HCT116 (cell line): Measurements from ENCODE around the gene ZDHHC9. TPM values are rescaled to one million over a fixed set of nuclear protein-coding genes. Genes with fewer than 3 reads are reported as not detected.

Experiments
- ATAC-seq: fragments of 200-7000 bp; cut with Tn5 transposase; 2 replicates; pipeline ENCODE4 v1.9.1; 2020; ENCODE audit warnings: mild to moderate bottlenecking, moderate library complexity
- BruUV-seq: library from RNA; stranded (reverse); fragments of 400-500 nt; replicated peaks from 2 replicates; lab custom pipeline; 2021; lab: Mats Ljungman, UMichigan
- CTCF ChIA-PET: fragments of 300-600 bp; sonication (Branson Sonifier 250); formaldehyde crosslinking; loops from one replicate; lab custom pipeline; 2021; ENCODE audit warnings: antibody characterized with exemption; lab: Charles Lee
- POLR2A ChIA-PET: fragments of 300-600, 350-600 bp; sonication (Branson Sonifier 250); formaldehyde crosslinking; loops from one replicate; lab custom pipeline; 2021; ENCODE audit warnings: antibody characterized with exemption; lab: Charles Lee
- RAD21 ChIA-PET, 2 experiments: fragments of 300-600 bp; sonication (Branson Sonifier 250); formaldehyde crosslinking; loops; one replicate each; lab custom pipeline; 2023; ENCODE audit warnings: low total read pairs in 2 of 2; ENCODE audit not compliant: uncharacterized antibody in 2 of 2, unreplicated experiment in 2 of 2, low non-redundant PET in 1 of 2; lab: Charles Lee
- DNase-seq: peaks from one replicate; pipeline ENCODE4 v3.0.0-alpha.2; 2010; ENCODE audit warnings: low read depth, low spot score
- H2AFZ ChIP-seq: fragments of 200-600 bp; shearing (Covaris generic), sonication (generic); 2 replicates; pipeline ENCODE4 v1.6.1; 2017; ENCODE audit warnings: low read depth, mixed run types, mixed read lengths, antibody characterized with exemption, low read length; ENCODE audit not compliant: poor library complexity, severe bottlenecking
- H3K27ac ChIP-seq: 2 replicates; pipeline ENCODE4 v1.5.1; 2012; ENCODE audit warnings: low read depth, low read length
- H3K27me3 ChIP-seq: fragments of 200-600 bp; sonication (generic); 2 replicates; pipeline ENCODE4 v1.6.1; 2016; ENCODE audit warnings: mixed run types, low read length, mixed read lengths; ENCODE audit not compliant: insufficient read depth
- H3K36me3 ChIP-seq, 2 experiments: fragments of 200-500 bp in 1 of 2; fragments of 200-600 bp in 1 of 2; sonication (Bioruptor generic) in 1 of 2; sonication (generic) in 1 of 2; 2 replicates each; pipeline versions ENCODE4 v1.5.1 to v1.6.1; 2014 to 2016; ENCODE audit warnings: low read length in 2 of 2, inconsistent platforms in 1 of 2, mixed read lengths in 1 of 2, mixed run types in 1 of 2; ENCODE audit not compliant: insufficient read depth in 2 of 2, control insufficient read depth in 1 of 2
- H3K4me1 ChIP-seq, 2 experiments: fragments of 200-600 bp in 1 of 2; sonication (generic) in 1 of 2; 2 replicates each; pipeline versions ENCODE4 v1.5.1 to v1.6.1; 2012 to 2017; ENCODE audit warnings: low read length in 2 of 2, inconsistent platforms in 1 of 2, mild to moderate bottlenecking in 1 of 2, mixed read lengths in 1 of 2, mixed run types in 1 of 2, moderate library complexity in 1 of 2; ENCODE audit not compliant: insufficient read depth in 2 of 2, control insufficient read depth in 1 of 2
- H3K4me2 ChIP-seq: fragments of 200-600 bp; sonication (generic); 2 replicates; pipeline ENCODE4 v1.6.1; 2017; ENCODE audit warnings: mixed run types, low read length, mixed read lengths
- H3K4me3 ChIP-seq, 2 experiments: fragments of 200-600 bp in 1 of 2; sonication (generic) in 1 of 2; replicated peaks in 1 of 2; 2 replicates each; pipeline ENCODE4 v1.5.1; 2011 to 2016; ENCODE audit warnings: low read length in 2 of 2, control low read depth in 1 of 2, low read depth in 1 of 2, mild to moderate bottlenecking in 1 of 2, mixed read lengths in 1 of 2, mixed run types in 1 of 2
- H3K79me2 ChIP-seq: fragments of 200-600 bp; sonication (generic); 2 replicates; pipeline ENCODE4 v1.6.1; 2017; ENCODE audit warnings: mild to moderate bottlenecking, mixed run types, low read length, moderate library complexity, mixed read lengths; ENCODE audit not compliant: insufficient read depth
- H3K9ac ChIP-seq: fragments of 200-600 bp; sonication (generic); 2 replicates; pipeline ENCODE4 v1.6.1; 2016; ENCODE audit warnings: low read length, mixed read lengths
- H3K9me2 ChIP-seq: fragments of 200-600 bp; sonication (generic), shearing (Covaris generic); 2 replicates; pipeline ENCODE4 v1.6.1; 2017; ENCODE audit warnings: mixed run types, mild to moderate bottlenecking, moderate library complexity; ENCODE audit not compliant: insufficient read depth
- H3K9me3 ChIP-seq, 2 experiments: fragments of 200-500 bp in 1 of 2; fragments of 200-600 bp in 1 of 2; sonication (Bioruptor generic) in 1 of 2; sonication (generic) in 1 of 2; 2 replicates each; pipeline ENCODE4 v1.6.1; 2014 to 2017; ENCODE audit warnings: low read length in 2 of 2, mixed read lengths in 2 of 2, inconsistent platforms in 1 of 2, low read depth in 1 of 2, mild to moderate bottlenecking in 1 of 2, mixed run types in 1 of 2, moderate library complexity in 1 of 2; ENCODE audit not compliant: control insufficient read depth in 1 of 2, insufficient read depth in 1 of 2
- H4K20me1 ChIP-seq: fragments of 200-600 bp; sonication (generic), shearing (Covaris generic); 2 replicates; pipeline ENCODE4 v1.6.1; 2017; ENCODE audit warnings: mixed run types, mild to moderate bottlenecking, moderate library complexity; ENCODE audit not compliant: insufficient read depth
- EGR1 ChIP-seq: IDR thresholded peaks from 2 replicates; pipeline ENCODE4 v1.6.1; 2012; ENCODE audit warnings: low read depth
- ELF1 ChIP-seq: IDR thresholded peaks from 2 replicates; pipeline ENCODE4 v1.6.1; 2012; ENCODE audit warnings: low read depth, borderline replicate concordance
- EZH2 ChIP-seq: fragments of 200-600 bp; sonication (generic); IDR thresholded peaks from 2 replicates; pipeline ENCODE4 v1.6.1; 2017; ENCODE audit warnings: antibody characterized with exemption, mixed run types
- JUND ChIP-seq: IDR thresholded peaks from 2 replicates; pipeline ENCODE4 v1.6.1; 2012
- POLR2A ChIP-seq: IDR thresholded peaks from 2 replicates; pipeline ENCODE4 v1.7.0; 2011; ENCODE audit warnings: borderline replicate concordance; ENCODE audit not compliant: insufficient read depth, insufficient read length; ENCODE audit errors: extremely low read depth
- POLR2AphosphoS5 ChIP-seq: IDR thresholded peaks from 2 replicates; pipeline ENCODE4 v1.6.1; 2011; ENCODE audit warnings: mild to moderate bottlenecking, low read depth, low read length, moderate library complexity
- RAD21 ChIP-seq: IDR thresholded peaks from 2 replicates; pipeline ENCODE4 v1.6.1; 2012; ENCODE audit warnings: low read depth, mild to moderate bottlenecking
- SIN3A ChIP-seq: IDR thresholded peaks from 2 replicates; pipeline ENCODE4 v1.6.1; 2012; ENCODE audit warnings: low read depth
- SP1 ChIP-seq: IDR thresholded peaks from 2 replicates; pipeline ENCODE4 v1.6.1; 2012; ENCODE audit warnings: low read depth
- SRF ChIP-seq: IDR thresholded peaks from 2 replicates; pipeline ENCODE4 v1.6.1; 2012; ENCODE audit warnings: low read depth
- TCF7L2 ChIP-seq: IDR thresholded peaks from 2 replicates; pipeline ENCODE4 v1.7.0; 2011; ENCODE audit warnings: borderline replicate concordance, inconsistent platforms; ENCODE audit not compliant: insufficient read depth, insufficient read length; ENCODE audit errors: extremely low read depth
- YY1 ChIP-seq: IDR thresholded peaks from 2 replicates; pipeline ENCODE4 v1.6.1; 2011; ENCODE audit warnings: low read length, low read depth, moderate library complexity, mild to moderate bottlenecking; ENCODE audit not compliant: insufficient replicate concordance; ENCODE audit errors: extremely low read depth
- ZFX ChIP-seq: fragments of 450-650 bp; IDR thresholded peaks from 2 replicates; pipeline ENCODE4 v1.6.1; 2017
- ZNF274 ChIP-seq: fragments of 200-500 bp; sonication (Bioruptor generic); IDR thresholded peaks from 2 replicates; pipeline ENCODE4 v1.6.1; 2014; ENCODE audit warnings: mild to moderate bottlenecking, low read depth, low read length, inconsistent platforms
- intact Hi-C: fragments of 100-400 bp; cut with micrococcal nuclease; formaldehyde crosslinking; loops from 2 replicates; pipeline ENCODE4 v1.10.0; 2022
- total RNA-seq: library from RNA; stranded (reverse); gene quantifications from one replicate; pipeline ENCODE4 v1.2.1, GENCODE V29; 2021; ENCODE audit not compliant: unreplicated experiment
- TF ChIP-seq, protein P1 (sequence below): IDR thresholded peaks from 2 replicates; pipeline ENCODE4 v1.6.1; 2012
- TF ChIP-seq, protein P2 (sequence below), 3 experiments: fragments of 200-600 bp in 1 of 3; sonication (generic) in 1 of 3; IDR thresholded peaks in 2 of 3; conservative IDR thresholded peaks in 1 of 3; 2 replicates each; pipeline ENCODE4 v1.5.1; 2012 to 2017; ENCODE audit warnings: low read depth in 2 of 3, low read length in 2 of 3, antibody characterized with exemption in 1 of 3, borderline replicate concordance in 1 of 3, control low read depth in 1 of 3, mild to moderate bottlenecking in 1 of 3, mixed read lengths in 1 of 3, mixed run types in 1 of 3, moderate library complexity in 1 of 3; ENCODE audit not compliant: insufficient read depth in 1 of 3
- TF ChIP-seq, protein P3 (sequence below): IDR thresholded peaks from 2 replicates; pipeline ENCODE4 v1.6.1; 2011; ENCODE audit warnings: mild to moderate bottlenecking, low read length, moderate library complexity; ENCODE audit not compliant: insufficient replicate concordance; ENCODE audit errors: extremely low read depth
- TF ChIP-seq, protein P4 (sequence below): IDR thresholded peaks from 2 replicates; pipeline ENCODE4 v1.6.1; 2012; ENCODE audit warnings: low read depth

ZDHHC9 gene
- total RNA-seq, 1 experiment from 2014 or later, result 18.9 TPM

DNA sequence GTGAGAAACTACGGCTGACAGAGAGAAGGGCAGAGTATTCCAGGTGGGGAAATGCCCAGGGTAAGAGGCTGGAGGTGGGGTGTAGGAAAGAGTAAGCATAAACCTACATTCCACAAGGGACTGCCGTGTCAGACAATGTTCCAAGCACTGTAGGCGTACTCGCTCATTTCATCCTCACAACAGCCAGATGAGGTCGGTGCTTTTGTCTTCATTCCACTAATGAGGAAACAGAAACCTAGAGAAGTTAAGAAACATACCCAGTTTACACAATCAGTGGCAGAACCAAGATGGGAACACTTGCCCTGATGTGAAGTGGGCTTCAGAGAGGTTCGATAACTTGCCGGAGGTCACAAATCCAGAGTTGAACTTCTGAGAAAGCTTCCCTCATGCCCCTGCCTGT is 59.3 kb downstream of the ZDHHC9 start:
- DNase-seq, result no peak
- H3K4me2 ChIP-seq, result no peak overlapping the region
- ChIA-PET CTCF (no interaction called here), POLR2A (no interaction called here)
- H3K4me3 ChIP-seq, result no peak overlapping the region
- no peaks in the 10 kb centered on the region for H3K9me3 ChIP-seq
- no TSS peak for BruUV-seq
- no peaks in the 10 kb centered on the region for H3K36me3 ChIP-seq
- no peak overlapping the region for H3K9ac ChIP-seq
- TF ChIP-seq, protein P1, sequence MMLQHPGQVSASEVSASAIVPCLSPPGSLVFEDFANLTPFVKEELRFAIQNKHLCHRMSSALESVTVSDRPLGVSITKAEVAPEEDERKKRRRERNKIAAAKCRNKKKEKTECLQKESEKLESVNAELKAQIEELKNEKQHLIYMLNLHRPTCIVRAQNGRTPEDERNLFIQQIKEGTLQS, result no peak
- TF ChIP-seq SIN3A, result no peak
- TF ChIP-seq SP1, result no peak
- TF ChIP-seq YY1, result no peak
- TF ChIP-seq SRF, result no peak
- TF ChIP-seq POLR2AphosphoS5, result no peak
- no peak for TF ChIP-seq JUND
- TF ChIP-seq, protein P2, sequence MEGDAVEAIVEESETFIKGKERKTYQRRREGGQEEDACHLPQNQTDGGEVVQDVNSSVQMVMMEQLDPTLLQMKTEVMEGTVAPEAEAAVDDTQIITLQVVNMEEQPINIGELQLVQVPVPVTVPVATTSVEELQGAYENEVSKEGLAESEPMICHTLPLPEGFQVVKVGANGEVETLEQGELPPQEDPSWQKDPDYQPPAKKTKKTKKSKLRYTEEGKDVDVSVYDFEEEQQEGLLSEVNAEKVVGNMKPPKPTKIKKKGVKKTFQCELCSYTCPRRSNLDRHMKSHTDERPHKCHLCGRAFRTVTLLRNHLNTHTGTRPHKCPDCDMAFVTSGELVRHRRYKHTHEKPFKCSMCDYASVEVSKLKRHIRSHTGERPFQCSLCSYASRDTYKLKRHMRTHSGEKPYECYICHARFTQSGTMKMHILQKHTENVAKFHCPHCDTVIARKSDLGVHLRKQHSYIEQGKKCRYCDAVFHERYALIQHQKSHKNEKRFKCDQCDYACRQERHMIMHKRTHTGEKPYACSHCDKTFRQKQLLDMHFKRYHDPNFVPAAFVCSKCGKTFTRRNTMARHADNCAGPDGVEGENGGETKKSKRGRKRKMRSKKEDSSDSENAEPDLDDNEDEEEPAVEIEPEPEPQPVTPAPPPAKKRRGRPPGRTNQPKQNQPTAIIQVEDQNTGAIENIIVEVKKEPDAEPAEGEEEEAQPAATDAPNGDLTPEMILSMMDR (IDR thresholded peaks at IDR 0.05 in 2 of 3, conservative IDR thresholded peaks at IDR 0.05 in 1 of 3; ENCODE audit: borderline replicate concordance in 1 of 3, insufficient read depth in 1 of 3, low read depth in 2 of 3, low read length in 2 of 3), result no peak
- TF ChIP-seq TCF7L2, result no peak
- no peak for TF ChIP-seq ZFX
- no peak for TF ChIP-seq POLR2A
- TF ChIP-seq, protein P3, sequence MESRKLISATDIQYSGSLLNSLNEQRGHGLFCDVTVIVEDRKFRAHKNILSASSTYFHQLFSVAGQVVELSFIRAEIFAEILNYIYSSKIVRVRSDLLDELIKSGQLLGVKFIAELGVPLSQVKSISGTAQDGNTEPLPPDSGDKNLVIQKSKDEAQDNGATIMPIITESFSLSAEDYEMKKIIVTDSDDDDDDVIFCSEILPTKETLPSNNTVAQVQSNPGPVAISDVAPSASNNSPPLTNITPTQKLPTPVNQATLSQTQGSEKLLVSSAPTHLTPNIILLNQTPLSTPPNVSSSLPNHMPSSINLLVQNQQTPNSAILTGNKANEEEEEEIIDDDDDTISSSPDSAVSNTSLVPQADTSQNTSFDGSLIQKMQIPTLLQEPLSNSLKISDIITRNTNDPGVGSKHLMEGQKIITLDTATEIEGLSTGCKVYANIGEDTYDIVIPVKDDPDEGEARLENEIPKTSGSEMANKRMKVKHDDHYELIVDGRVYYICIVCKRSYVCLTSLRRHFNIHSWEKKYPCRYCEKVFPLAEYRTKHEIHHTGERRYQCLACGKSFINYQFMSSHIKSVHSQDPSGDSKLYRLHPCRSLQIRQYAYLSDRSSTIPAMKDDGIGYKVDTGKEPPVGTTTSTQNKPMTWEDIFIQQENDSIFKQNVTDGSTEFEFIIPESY, result no peak
- TF ChIP-seq ZNF274, result no peak
- TF ChIP-seq EGR1, result no peak
- TF ChIP-seq, protein P4, sequence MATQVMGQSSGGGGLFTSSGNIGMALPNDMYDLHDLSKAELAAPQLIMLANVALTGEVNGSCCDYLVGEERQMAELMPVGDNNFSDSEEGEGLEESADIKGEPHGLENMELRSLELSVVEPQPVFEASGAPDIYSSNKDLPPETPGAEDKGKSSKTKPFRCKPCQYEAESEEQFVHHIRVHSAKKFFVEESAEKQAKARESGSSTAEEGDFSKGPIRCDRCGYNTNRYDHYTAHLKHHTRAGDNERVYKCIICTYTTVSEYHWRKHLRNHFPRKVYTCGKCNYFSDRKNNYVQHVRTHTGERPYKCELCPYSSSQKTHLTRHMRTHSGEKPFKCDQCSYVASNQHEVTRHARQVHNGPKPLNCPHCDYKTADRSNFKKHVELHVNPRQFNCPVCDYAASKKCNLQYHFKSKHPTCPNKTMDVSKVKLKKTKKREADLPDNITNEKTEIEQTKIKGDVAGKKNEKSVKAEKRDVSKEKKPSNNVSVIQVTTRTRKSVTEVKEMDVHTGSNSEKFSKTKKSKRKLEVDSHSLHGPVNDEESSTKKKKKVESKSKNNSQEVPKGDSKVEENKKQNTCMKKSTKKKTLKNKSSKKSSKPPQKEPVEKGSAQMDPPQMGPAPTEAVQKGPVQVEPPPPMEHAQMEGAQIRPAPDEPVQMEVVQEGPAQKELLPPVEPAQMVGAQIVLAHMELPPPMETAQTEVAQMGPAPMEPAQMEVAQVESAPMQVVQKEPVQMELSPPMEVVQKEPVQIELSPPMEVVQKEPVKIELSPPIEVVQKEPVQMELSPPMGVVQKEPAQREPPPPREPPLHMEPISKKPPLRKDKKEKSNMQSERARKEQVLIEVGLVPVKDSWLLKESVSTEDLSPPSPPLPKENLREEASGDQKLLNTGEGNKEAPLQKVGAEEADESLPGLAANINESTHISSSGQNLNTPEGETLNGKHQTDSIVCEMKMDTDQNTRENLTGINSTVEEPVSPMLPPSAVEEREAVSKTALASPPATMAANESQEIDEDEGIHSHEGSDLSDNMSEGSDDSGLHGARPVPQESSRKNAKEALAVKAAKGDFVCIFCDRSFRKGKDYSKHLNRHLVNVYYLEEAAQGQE, result no peak
- no peak for TF ChIP-seq EZH2
- TF ChIP-seq ELF1, result no peak
- no peak for TF ChIP-seq RAD21
- TF ChIP-seq, all 23 proteins: peak for 0
- no peak for ATAC-seq
- H4K20me1 ChIP-seq, result no peaks in the 10 kb centered on the region
- H3K27ac ChIP-seq, result no peak overlapping the region
- H3K79me2 ChIP-seq, result no peaks in the 10 kb centered on the region
- H3K4me1 ChIP-seq, result no peaks in the 10 kb centered on the region
- H2AFZ ChIP-seq, result no peak overlapping the region
- intact Hi-C loops, result no loop called here
- H3K27me3 ChIP-seq, result no peaks in the 10 kb centered on the region
- no peaks in the 10 kb centered on the region for H3K9me2 ChIP-seq
- RAD21 ChIA-PET, result no interaction called here
